ENCODE results near the gene SKA3.

Gene SKA3

DNA sequence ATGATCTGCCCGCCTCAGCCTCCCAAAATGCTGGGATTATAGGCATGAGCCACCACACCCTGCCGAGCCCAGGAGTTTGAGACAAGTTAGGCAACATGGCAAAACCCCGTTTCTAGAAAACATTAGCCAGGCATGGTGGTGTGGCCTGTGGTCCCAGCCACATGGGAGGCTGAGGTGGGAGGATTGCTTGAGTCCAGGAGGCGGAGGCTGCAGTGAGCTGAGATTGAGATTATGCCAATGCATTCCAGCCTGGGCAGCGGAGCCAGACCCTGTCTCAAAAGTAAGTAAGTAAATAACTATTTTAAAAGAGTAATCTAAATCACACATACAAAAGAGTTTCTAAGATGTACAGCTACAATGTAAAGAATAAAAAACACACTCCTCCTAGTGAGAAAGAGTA is 41.9 kb downstream of the SKA3 start:
- TF ChIP-seq, protein P1, sequence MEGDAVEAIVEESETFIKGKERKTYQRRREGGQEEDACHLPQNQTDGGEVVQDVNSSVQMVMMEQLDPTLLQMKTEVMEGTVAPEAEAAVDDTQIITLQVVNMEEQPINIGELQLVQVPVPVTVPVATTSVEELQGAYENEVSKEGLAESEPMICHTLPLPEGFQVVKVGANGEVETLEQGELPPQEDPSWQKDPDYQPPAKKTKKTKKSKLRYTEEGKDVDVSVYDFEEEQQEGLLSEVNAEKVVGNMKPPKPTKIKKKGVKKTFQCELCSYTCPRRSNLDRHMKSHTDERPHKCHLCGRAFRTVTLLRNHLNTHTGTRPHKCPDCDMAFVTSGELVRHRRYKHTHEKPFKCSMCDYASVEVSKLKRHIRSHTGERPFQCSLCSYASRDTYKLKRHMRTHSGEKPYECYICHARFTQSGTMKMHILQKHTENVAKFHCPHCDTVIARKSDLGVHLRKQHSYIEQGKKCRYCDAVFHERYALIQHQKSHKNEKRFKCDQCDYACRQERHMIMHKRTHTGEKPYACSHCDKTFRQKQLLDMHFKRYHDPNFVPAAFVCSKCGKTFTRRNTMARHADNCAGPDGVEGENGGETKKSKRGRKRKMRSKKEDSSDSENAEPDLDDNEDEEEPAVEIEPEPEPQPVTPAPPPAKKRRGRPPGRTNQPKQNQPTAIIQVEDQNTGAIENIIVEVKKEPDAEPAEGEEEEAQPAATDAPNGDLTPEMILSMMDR (conservative IDR thresholded peaks at IDR 0.05; ENCODE audit: low read depth, low read length), result no peak
- H3K4me3 ChIP-seq (ENCODE audit: low read depth, low read length), result no peak overlapping the region
- no peak for DNase-seq (ENCODE audit: low read depth)

DNA sequence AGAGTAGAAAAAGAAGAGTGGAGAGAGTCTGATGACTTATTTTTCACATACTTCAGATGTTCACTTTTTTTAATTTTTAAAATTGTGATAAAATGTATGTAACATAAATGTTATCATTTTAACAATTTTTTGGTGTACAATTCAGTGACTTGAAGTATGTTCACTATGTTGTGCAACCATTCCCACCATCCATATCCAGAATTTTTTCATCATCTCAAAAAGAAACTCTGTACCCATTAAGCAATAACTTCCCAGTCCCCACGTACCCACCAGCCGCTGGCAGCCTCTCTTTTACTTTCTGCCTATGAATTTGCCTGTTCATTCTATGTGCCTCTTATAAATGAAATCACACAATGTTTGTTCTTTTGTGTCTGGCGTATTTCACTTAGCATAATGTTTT is 43.3 kb downstream of the SKA3 start:
- no peak overlapping the region for H3K4me3 ChIP-seq (ENCODE audit: low read depth, low read length)
- TF ChIP-seq, protein P1 (conservative IDR thresholded peaks at IDR 0.05; ENCODE audit: low read depth, low read length), result no peak
- no peak for DNase-seq (ENCODE audit: low read depth)

DNA sequence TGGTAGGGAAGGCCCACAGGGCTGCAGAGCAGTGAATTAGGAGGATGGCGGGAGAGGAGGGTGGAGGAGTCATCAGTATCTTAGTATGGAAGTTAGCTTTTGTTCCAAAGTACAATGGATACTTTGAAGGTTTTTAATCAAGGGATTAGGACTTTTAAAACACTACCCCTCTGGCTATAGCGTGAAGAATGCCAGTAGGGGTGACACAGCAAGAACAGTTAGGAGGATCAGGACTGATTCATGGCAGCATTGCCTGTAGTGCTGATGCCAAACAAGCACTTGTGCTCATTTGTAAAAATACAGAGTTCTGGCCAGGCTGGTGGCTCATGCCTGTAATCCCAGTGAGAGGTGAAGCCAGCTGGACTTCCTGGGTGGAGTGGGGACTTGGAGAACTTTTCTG is 46.2 kb downstream of the SKA3 start:
- H3K4me3 ChIP-seq (ENCODE audit: low read depth, low read length), result no peak overlapping the region
- no peak for DNase-seq (ENCODE audit: low read depth)
- TF ChIP-seq, protein P1 (conservative IDR thresholded peaks at IDR 0.05; ENCODE audit: low read depth, low read length), result no peak

DNA sequence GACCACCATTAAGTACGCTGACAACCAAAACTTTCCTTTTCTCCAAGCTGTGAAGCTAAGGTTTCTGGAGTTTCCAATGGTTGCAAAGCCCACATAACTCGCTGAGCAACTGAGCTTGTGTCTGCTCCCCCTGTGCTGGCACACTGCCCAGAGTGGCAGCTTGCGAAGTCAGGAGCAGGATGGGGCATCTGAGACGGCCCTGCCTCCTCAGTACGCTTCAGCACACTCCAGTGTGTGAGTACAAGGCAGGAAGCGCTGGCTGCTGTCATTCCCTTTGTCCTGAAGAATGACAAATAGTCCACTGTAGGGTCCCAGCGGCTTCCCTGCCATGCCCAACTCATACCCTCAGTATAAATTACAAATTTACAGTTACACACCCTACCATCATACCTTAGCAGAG is 51.5 kb downstream of the SKA3 start:
- H3K4me3 ChIP-seq (ENCODE audit: low read depth, low read length), result no peak overlapping the region
- TF ChIP-seq, protein P1 (conservative IDR thresholded peaks at IDR 0.05; ENCODE audit: low read depth, low read length), result no peak
- DNase-seq (ENCODE audit: low read depth), result peak; percentile 71

DNA sequence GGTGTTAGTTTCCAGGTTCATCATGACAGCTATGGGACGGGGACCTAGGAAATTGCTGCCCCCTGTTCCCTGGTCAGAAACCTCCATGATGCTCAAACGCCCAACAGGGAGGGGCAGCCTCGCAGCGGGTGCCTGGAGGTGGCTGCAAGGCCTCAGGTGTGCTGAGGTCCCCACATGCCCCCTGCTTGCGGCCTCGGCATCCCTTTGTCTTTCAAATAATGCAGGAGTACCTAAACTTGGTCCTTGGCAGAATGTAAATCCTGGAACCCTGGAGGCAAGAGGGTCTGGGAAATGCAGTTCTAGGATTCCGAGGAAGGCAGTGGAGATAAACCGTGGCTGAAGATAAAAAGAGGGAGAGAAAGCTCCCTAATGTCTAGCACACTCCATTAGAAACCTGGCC is 52.4 kb downstream of the SKA3 start:
- TF ChIP-seq, protein P1 (conservative IDR thresholded peaks at IDR 0.05; ENCODE audit: low read depth, low read length), result no peak

DNA sequence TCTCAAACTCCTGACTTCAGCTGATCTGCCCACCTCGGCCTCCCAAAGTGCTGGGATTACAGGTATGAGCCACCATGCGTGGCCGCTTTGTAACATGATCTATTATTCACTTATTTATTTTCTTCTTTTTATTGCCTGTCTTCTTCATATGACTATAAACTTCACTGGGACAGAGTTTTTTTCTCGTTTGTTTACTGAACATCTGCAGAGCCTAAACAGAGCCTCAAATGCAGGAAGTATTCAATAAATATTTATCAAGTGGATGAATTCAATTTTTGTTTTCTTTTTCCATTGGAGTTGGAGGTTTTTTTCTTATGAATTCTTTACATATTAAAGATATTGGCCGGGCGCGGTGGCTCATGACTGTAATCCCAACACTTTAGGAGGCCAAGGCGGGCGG is 54.7 kb downstream of the SKA3 start:
- TF ChIP-seq, protein P1 (conservative IDR thresholded peaks at IDR 0.05; ENCODE audit: low read depth, low read length), result no peak
- no peak for DNase-seq (ENCODE audit: low read depth)
- no peak overlapping the region for H3K4me3 ChIP-seq (ENCODE audit: low read depth, low read length)

More for the DNA sequence above, 52.4 kb downstream of the SKA3 start:
- H3K4me3 ChIP-seq (ENCODE audit: low read depth, low read length), result no peak overlapping the region
- DNase-seq (ENCODE audit: low read depth), result no peak

DNA sequence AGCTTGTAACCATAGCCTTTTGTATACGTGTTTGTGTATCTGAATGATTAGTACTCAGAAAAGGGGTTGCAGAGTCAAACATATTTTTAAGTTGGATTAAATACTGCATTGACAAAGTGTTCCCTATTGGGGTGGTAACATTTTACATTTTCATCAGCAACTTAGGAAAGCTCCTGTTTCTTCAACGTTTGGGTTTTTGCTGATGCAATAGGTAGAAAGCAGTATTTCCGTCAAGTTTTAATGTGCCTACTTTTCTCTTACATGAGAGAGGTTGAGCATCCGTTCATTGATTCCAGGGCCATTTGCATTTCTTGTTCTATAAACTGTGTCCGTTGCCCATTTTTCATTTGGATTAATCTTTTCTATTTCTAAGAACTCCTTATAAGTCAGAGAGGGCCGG is 56.2 kb downstream of the SKA3 start:
- no peak for DNase-seq (ENCODE audit: low read depth)
- H3K4me3 ChIP-seq (ENCODE audit: low read depth, low read length), result no peak overlapping the region
- TF ChIP-seq, protein P1 (conservative IDR thresholded peaks at IDR 0.05; ENCODE audit: low read depth, low read length), result no peak

Data from choroid plexus epithelial cell (primary cell).